HG03521 (cell line): Measurements from ENCODE around the gene DACH1.

Experiments used
- ATAC-seq: cut with Tn5 transposase; IDR thresholded peaks from one replicate; pipeline ENCODE4 v1.9.1; 2021; ENCODE audit warnings: mild to moderate bottlenecking, moderate library complexity; ENCODE audit not compliant: unreplicated experiment

Gene DACH1

DNA sequence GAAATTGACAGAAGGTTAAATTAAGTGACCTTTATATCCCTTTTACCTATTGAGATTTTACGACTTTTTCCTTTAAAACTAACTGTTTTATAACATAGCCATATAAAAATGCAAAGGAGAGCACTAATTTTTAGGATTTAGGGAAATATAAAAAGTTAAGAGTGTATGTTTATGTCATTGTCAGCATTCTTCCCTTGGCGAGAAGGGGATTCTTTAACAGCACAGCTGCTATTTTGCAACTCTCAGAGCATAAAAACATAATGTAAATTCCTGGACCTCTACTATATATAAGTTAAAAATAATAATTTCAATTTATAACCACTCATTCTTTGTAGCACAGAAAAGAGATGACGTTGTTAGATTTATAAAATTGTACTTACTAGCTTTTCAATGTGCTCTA is 363.2 kb downstream of the DACH1 start:
- no peak for ATAC-seq

DNA sequence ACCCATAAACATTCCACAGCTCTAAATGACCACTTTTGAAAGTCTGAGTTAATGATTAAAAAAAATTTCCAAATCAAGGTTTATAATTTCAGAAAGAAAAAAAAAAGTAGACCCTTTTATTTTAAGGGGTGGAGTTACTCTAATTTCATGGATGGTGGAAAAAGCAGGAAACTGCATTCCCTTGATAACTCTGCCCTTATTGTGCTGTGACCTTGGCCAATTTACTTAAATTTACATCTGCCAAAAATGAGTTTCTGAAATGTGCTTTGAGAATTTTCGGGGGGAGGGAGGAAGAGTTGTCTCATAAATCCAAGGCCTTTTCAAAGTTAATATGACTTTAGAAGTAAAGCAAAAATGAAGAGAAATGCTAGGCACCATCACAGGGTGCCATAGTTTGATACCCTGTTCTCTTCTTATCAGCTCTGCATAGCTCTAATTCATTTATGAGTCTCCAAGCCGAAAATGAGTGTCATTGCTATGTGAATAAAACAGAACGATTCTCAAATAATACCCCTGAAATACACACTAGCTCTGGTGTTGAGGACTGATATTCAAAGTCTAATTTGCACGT is 367.0 kb downstream of the DACH1 start:
- ATAC-seq: no peak

DNA sequence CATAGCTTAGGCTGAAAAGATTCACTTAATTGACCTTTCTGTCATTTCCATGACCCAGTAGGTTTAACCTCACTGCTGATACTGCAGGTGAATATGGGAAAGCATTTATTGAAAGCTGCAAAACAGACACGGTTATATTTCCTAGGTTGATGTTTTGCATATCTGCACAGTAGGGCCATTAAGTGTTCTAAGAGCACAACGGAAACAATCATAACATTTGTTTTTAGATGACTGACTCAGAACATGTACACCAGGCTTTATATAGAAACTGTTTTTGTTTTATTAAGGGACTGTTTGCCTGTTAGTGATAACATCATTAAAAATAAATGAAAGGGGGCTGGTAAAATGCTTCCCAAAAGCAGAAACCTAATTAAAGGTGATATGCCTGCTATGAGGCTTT is 367.8 kb downstream of the DACH1 start:
- no peak for ATAC-seq

DNA sequence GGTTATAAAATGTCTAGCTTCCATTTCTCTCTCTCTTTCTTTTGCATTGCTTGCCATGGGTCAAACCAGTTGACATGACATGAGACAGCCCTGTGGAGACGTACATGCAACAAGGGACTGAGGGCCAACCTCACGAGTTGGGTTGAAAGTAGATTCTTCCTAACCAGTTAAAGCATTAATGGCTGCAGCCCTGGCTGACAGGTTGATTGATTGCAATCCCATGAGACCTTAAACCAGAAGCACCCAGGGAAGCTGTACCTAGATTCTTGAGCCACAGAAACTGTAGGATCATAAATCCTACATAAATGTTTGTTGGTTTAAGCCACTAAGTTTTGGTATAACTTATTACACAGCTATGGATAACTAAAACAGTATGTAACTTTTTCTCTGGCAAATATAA is 373.8 kb downstream of the DACH1 start:
- ATAC-seq: no peak

DNA sequence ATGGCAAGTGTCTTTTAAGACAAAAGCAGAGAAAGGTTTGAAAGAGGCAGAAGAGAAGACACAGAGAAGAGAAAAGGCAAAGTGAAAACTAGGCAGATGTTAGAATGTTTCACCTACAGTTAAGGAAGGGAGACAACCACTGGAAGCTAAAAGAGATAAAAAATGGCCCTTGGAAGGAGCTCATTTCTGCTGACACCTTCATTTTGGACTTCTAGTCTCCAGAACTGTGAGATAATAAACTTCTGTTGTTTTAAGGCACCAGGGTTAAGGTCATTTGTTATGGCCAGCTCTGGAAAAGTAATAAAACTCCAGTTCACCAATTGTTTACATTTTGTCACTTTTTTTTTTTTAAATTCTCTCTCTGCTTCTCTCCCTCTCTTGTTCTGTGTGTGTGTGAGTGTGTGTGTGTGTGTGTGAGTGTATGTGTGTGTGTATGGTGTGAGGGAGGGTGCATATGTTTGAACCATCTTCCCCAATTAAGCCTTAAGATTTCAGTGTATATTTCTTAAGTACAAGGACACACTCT is 374.6 kb downstream of the DACH1 start:
- ATAC-seq: no peak

DNA sequence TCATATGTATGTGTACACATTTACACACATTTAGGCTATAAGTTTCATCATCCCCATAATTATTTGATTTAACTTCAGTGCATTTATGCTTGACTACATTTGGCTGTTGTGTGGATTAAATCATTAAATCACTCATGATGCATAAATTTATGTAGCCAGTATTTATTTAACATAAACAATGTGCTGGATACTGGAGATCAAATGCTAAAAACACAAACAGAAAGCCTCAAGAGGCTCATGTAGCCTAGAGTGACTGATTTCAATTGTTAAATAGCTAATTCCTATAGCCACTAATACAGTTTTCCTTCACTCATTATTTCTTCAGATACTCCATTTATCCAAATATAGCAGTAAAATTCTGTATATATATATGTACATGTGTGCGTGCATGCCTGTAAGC is 376.0 kb downstream of the DACH1 start:
- no peak for ATAC-seq

DNA sequence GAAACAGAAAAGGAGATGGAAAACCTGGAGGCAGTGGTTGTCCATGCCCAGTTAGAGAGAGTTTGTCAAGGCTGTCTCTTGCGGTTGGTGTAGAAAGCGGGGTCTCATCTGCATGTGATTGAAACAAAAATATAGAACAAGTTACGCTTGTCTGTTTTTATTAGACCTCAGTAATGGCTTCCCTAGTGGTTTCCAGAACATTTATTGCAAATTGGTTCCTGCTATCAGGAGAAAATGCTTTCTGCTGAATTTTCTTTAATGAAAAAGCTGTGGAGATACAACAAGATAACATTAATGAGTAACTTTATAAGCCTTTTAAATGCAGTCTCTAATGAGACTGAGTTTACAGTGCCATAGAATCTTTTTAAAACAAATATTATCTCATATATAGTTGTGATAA is 378.0 kb downstream of the DACH1 start:
- no peak for ATAC-seq

DNA sequence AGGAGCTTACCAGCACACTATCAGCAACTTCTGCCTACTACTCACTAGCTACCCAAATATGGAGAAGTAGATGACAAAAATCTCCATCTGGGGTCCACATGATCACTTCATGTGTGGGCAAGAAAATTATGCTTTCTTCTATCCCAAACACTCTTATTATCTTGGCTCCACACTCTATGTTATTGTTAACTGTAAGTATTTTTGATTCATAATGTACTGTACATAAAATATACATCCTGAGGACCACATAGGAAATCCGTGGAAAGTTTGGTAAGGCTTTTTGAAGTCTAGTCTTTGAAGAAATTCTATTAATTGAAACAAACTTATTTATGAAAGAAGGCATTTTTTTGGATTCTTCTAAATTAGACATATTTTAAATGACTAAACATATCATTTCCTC is 378.8 kb downstream of the DACH1 start:
- ATAC-seq: no peak

DNA sequence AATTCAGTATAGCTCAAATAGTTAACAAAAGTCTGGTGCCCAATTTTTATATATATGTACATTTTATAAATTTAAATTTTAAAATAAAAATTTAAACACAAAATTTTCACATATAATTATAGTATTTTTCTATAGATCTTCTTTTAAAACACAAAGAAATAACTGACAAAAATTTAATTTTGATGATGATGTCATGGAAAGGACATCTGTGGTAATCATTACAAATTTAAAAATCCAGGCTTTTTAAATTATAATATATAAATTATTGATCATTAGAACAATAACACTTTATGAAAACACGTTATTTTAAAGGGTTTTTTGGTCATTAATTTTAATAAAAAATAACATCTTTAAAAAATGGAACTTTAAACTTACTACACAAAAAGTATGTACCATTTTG is 381.1 kb downstream of the DACH1 start:
- no peak for ATAC-seq

DNA sequence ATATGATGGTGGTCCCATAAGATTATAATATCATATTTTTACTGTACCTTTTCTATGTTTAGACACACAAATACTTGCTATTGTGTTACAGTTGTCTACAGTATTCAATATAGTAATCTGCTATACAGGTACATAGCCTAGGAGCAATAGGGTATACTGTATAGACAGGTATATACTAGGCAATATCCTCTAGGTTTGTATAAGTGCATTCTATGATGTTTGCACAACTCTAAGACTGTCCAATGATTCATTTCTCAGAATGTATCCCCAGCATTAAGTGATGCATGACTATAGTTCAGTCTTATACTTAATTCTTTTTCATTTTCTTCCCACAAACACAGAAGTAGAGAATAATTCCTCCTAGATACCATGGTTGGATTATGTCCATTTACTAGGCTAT is 383.3 kb downstream of the DACH1 start:
- ATAC-seq: no peak

DNA sequence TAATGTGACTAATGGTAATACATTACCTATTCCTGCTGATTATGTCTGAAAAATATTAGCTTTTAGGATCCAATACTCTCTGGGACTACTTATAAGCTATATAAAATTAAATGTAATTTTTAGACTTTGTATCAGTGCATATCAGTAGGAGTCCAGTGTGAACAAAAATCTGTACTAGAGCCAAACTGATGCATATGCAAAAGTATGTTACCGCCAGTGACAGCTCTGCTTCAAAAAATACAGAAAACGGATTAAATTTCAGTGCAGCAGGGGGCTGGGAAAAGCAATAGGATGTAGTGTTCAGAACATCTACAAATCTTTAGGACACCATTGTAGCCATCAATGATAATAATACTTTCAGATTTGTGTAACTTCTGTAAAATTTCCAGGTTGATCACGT is 385.5 kb downstream of the DACH1 start:
- no peak for ATAC-seq

DNA sequence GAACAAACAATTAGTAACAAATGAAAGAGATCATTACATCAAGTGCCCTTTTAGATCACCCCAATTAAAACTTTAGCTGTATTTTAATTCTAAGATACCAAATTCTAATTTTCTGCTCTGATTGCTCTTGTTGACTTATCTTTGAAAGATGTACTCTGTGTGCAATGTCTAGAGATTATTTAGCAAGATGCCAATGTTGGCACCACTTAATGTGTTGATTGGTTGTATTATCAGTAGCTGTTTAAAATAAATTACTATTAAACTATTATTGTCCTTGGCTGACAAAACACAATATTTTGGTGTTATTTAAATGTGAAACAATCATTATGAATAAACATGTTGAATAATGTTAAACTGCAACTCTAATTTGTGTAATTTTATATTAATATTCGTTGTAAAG is 386.0 kb downstream of the DACH1 start:
- ATAC-seq: no peak

DNA sequence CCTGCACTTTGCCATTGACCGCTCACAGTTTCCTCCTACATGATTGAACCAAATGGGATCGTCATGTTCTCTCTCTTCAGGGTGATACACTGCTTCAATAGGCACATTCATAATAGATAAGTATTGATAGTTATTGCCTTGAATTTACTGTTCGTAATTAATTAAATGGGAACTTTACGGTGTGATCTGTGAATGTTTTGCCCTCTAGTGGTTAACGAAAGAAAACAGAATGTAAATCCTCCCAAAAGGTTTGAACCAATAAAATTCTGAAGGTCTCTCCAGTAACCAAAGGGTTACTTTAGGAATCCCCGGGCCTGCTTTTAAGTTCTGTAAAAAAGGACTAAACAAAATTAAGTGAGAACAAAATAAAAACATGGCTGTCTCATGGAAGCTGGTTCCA is 389.3 kb downstream of the DACH1 start:
- no peak for ATAC-seq

DNA sequence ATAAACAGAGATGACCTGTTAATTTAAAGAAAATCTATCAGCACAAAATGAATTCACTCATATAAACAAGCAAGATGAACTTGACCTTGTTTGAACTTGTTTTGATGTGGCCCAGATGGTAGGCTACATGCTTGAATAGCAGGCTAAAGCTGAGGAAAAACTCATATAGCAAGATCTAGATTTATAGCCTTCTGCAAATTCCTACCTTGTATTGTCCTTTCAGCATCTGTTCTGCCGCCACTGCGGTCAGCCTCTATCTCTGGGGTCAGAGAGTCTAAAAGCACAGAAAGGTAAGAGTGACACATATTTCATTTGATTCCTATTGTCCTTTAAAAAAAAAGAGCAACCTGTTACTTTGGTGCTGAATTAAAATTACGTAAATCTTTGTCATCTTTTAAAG is 392.1 kb downstream of the DACH1 start:
- no peak for ATAC-seq

DNA sequence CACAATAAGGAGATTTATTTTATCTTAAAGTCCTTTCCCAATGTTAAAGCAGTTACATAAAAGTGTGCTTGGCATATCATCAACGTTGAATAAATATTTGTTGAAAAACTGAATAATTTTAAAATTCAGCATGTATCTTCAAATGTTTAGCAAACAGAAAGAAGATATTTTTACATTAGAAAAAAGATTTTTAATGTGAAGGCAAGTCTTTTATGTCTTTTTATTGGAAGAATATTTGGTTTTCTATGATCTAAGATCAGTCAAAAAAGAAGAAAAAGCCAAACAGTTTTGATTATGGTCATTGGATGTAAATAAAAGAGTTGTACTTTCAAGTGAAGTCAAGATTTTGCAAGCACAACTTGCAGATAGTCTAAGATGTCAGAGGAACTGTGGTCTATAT is 397.4 kb downstream of the DACH1 start:
- ATAC-seq: no peak

DNA sequence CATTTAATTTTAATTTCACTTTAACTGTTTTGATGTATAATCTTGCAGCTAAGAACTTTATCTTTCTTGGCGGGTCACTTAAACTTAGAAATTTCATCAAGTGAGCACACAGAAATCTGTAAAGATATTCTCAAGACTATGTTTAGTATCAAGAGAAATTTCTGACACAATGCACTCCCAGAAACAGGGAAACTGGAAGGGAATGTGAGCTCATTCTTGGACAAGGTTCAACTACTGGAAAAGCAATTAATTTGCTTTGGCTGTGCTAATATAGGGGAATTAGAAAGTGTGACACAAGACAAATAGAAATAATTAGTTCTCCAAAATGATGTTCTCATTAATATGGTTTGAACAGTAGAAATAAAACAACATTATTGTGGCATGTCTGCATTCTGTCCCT is 402.3 kb downstream of the DACH1 start:
- no peak for ATAC-seq

DNA sequence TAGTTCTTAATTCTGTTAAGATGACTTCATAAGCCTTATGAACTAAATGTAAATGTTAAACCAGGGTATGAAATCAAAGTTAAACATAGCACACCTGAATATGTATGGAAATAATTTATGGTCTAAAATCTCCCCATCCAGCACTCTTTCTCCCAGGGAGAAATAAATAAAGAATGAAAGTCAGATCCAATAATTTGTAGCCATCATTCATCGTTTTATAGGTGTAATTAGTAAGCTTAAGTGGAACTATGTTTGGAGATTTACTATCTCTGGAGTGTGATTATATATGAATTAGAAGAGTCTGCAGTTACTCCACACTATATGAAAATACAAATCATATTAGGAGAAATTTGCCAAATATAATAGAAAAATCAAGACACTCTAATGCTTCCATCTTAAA is 405.1 kb downstream of the DACH1 start:
- no peak for ATAC-seq

DNA sequence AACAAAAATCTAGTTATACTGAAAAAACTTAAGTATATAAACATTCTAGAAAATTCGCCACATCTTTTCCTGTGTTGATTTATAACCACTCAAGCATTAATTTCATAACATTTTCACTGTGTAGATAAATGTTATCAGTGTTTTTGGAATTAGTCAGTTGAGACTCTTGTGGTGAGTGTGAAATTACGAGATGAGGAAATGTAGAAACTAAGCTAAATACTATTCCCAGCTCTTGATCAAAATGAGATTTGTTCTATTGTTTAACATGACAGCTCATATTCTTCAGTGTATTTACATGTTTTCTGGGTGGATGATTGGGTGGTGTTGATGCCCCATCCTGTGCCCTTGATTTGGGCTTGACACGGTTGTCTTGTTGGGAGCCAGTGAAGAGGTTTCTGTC is 406.8 kb downstream of the DACH1 start:
- no peak for ATAC-seq

DNA sequence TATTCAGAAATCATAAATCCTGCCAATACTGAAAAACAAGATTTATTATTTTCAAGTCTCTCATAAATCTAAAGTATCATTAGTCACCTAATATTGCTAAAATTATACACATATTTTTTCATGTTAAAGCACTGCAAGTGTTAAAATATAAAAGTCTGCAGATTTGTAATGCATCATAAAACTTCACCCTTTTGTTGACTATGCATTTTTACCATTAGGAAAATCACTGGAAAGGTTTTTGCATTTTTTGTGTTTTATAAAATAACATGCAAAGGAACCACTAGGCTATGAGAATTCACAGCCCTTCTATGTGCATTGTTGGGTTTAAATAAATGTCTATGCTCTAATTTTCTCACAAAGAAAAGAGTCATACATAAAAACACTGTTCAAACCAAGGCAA is 407.3 kb downstream of the DACH1 start:
- no peak for ATAC-seq

DNA sequence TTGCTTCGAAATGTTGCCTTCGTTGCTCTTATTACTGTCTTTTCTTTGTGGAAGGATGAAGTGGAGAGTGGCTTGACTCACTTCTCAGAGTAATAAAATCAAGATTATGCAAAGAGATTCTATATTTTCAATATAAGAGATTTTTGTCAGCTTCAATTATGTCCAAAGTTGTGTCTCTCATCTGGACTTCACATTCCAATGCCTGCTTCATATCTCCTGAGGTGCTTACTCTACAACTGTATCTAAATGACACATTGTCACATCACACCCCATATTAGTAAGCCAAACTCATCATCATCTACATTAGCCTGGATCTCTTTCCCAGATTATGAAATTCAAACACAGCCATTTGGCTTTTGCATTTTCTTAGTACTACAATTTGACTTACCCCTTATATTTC is 409.4 kb downstream of the DACH1 start:
- ATAC-seq: no peak

DNA sequence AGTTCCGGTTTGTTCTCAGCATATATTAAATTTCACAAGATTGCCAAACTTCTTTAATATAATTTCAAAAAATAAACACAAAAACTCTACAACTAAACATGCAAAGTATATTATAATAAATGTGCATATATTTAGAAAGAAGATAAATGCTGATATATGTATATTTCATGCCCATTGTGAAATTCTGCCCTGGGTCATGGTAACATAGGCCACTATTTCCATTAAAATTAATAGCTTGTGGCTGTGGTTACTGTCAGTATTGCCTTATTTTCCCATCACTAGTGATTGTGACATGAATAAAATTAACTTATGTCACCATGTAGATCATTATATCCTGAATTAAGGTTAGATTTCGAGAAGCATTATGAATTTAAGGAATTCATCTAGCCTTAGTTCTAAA is 410.9 kb downstream of the DACH1 start:
- no peak for ATAC-seq

DNA sequence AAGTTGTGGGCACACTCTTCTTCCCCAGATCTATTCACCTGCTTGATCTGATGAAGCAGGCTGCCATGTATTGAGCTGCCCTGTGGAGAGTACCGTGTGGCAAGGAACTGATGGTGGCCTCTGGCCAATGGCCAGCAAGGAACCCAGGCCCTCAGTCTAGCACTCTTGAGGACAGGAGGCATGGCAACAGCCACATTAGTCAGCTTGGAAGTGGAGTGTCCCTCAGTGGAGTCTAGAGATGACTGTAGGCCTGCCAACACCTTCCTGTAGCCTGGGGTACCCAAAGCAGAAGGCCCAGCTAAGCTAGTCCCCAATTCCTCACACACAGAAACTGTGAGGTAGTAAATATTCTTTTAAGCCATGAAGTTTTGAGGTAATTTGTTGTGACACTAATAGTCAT is 412.5 kb downstream of the DACH1 start:
- ATAC-seq: no peak

DNA sequence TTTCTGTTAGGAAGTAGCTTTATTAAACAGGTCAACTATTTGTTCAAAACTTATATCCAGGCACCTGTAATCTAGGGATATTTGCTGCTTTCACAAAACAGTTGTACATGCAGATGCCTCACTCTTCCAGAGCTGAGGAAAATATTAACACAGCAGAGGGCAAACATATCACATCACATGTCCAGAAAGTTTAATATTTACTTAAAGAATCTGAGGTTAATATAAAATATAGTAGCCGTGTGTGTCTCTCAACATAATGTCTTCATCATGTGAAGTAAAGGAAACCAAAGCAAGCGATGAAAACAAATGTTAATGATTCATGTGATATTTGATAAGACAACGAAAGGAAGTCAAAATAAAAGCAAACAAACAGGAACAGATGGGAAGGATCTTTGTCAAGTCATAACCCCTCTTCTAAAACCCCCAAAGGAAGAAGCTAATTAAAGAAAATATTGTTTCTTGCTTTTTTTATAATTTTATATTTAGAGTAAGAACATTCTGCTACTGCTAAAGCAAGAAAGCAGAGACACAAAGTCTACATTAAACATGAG is 418.8 kb downstream of the DACH1 start:
- no peak for ATAC-seq
